Activated naive CD8-positive, alpha-beta T cell (primary cell): ENCODE data around the gene TMEM131.
A peak's percentile ranks its signal among the peaks of the same experiment; 100 is the strongest.

Source experiments
- H3K27ac Mint-ChIP-seq: one replicate; pipeline ENCODE4 v1.8.0; 2021; ENCODE audit warnings: mixed read lengths
- H3K27me3 Mint-ChIP-seq: one replicate; pipeline ENCODE4 v1.8.0; 2021; ENCODE audit warnings: mixed read lengths
- H3K36me3 Mint-ChIP-seq: one replicate; pipeline ENCODE4 v1.8.0; 2021; ENCODE audit warnings: mixed read lengths
- H3K4me1 Mint-ChIP-seq: one replicate; pipeline ENCODE4 v1.8.0; 2021; ENCODE audit warnings: low read depth, mixed read lengths
- H3K4me3 Mint-ChIP-seq: one replicate; pipeline ENCODE4 v1.8.0; 2021; ENCODE audit warnings: mild to moderate bottlenecking, mixed read lengths
- H3K9me3 Mint-ChIP-seq: one replicate; pipeline ENCODE4 v1.8.0; 2021; ENCODE audit warnings: low read depth, mixed read lengths

The TMEM131 gene

DNA sequence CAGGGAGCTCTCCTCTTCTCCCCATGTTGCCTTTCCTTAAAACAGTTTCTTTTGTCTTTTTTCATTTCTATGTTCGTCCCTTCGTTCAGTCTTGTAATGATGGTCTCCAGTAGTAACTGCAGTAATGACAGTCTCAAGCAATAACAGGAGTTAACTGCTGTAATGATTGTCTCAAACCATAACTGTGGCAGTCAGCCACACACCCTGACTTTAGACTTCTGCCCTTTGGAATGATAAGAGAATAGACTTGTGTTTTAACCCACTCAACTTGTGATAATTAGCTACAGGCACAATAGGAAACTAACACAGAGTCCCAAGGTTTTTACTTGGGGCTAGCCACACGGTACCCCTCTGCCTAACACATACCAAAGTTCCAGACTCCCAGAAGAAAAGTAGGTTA lies 12.1 kb downstream of the TMEM131 start:
- Mint-ChIP-seq H3K27ac (no peak overlapping the region), H3K4me1 (peaks cover 45% of the 10 kb centered on the region), H3K36me3 (peaks cover 34% of the 10 kb centered on the region), H3K9me3 (peaks cover 14% of the 10 kb centered on the region), H3K4me3 (no peak overlapping the region), H3K27me3 (no peaks in the 10 kb centered on the region)

DNA sequence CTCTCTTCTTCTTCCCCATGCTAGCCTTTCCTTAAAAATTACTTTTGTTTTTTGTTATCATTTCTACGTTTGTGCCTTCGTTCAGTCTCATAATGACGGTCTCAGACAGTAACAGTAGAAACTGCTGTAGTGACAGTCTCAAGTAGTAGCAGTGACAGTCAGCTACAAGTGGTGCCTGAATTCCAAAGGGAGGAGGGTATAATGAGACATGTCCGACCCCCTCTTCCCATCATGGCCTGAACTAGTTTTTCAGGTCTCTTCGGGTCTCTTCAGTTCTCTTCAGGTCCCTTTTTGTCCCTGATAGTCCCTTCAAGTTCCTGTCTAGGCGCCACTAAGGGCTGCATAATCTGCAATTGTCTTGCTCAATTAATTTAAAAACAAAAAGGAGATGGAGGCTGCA lies 12.6 kb downstream of the TMEM131 start:
- Mint-ChIP-seq H3K4me1 (peaks cover 41% of the 10 kb centered on the region), H3K9me3 (peaks cover 13% of the 10 kb centered on the region)

DNA sequence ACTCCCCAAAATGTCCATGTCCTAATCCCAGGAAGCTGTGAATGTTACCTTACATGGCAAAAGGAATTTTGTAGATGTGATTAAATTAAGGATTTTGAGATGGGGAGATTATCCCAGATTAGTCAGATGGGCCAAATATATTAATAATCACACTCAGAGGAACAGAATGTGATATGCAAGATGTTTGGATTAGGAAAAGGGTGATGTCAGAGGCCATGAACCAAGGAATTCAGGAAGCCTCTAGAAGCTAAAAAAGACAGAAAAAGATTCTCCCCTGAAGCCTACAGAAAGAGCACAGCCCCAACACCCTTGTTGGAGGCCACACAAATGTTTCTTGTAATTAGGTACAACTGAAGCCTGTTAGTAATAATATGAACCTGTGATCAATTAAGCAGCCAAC lies 13.1 kb downstream of the TMEM131 start:
- Mint-ChIP-seq H3K27ac (no peak overlapping the region), H3K27me3 (no peaks in the 10 kb centered on the region), H3K4me3 (no peak overlapping the region), H3K9me3 (peaks cover 13% of the 10 kb centered on the region), H3K4me1 (peaks cover 37% of the 10 kb centered on the region), H3K36me3 (peaks cover 31% of the 10 kb centered on the region)

More for the DNA sequence above, 12.6 kb downstream of the TMEM131 start:
- H3K4me3 Mint-ChIP-seq = no peak overlapping the region
- peaks cover 33% of the 10 kb centered on the region for H3K36me3 Mint-ChIP-seq
- H3K27me3 Mint-ChIP-seq = no peaks in the 10 kb centered on the region
- H3K27ac Mint-ChIP-seq = no peak overlapping the region

DNA sequence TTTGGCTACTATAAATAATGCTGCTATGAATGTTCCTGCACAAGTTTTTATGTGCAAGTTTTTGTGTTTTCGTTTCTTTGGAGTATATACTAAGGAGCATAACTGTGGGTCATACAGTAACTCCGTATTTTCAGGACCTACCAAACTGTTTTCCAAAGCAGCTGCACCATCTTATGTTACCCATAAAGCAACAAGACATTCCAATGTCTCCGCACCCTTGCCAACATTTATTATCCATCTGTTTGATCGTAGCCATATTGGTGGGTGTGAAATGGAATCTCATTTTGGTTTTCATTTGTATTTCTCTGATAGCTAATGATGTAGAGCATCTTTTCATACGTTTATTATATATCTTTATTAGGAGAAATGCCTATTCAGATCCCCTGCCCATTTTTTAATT lies 13.8 kb downstream of the TMEM131 start:
- peaks cover 33% of the 10 kb centered on the region for H3K36me3 Mint-ChIP-seq
- no peak overlapping the region for H3K27ac Mint-ChIP-seq
- peaks cover 16% of the 10 kb centered on the region for H3K9me3 Mint-ChIP-seq
- H3K4me1 Mint-ChIP-seq = peaks cover 40% of the 10 kb centered on the region
- H3K27me3 Mint-ChIP-seq = no peaks in the 10 kb centered on the region
- H3K4me3 Mint-ChIP-seq = no peak overlapping the region

DNA sequence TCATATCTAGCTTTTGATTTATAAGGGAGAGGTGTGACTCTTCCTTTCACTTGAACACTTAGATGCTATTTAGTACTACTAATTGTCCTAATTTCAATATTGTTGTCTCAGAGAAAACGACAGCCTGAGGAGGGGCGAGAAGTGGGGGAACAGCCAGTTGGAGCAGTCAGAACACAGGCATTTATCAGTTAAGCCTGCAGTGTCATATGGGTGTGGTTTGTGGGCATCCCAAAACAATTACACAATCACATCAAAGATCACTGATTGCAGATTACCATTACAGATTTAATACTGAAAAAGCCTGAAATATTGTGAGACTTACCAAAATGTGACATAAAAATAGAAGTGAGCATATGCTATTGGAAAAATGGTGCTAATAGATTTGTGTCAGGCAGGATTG lies 15.8 kb downstream of the TMEM131 start:
- H3K4me3 Mint-ChIP-seq = no peak overlapping the region
- H3K36me3 Mint-ChIP-seq = peaks cover 42% of the 10 kb centered on the region
- H3K27ac Mint-ChIP-seq = no peak overlapping the region
- peaks cover 25% of the 10 kb centered on the region for H3K9me3 Mint-ChIP-seq
- H3K4me1 Mint-ChIP-seq = peaks cover 36% of the 10 kb centered on the region
- no peaks in the 10 kb centered on the region for H3K27me3 Mint-ChIP-seq

DNA sequence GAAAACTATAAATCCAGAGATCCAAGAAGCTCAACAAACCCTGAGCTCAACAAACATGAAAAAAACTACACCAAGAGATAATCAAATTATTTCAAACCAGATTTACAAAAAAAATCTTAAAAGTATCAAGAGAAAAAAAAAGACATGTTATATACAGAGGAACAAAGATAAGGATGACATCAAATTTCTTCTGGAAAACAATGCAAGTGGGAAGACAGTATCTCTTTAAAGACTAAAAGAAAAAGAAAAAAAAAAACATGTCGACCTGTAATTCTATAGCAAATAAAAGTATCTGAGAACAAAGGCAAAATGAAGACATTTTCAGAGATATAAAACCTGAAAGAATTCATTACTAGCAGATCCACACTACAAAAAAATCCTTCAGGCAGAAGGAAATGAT lies 21.3 kb downstream of the TMEM131 start:
- Mint-ChIP-seq H3K27ac (no peak overlapping the region), H3K9me3 (peaks cover 33% of the 10 kb centered on the region), H3K27me3 (no peaks in the 10 kb centered on the region), H3K4me3 (no peak overlapping the region), H3K4me1 (peaks cover 46% of the 10 kb centered on the region), H3K36me3 (peaks cover 43% of the 10 kb centered on the region)

DNA sequence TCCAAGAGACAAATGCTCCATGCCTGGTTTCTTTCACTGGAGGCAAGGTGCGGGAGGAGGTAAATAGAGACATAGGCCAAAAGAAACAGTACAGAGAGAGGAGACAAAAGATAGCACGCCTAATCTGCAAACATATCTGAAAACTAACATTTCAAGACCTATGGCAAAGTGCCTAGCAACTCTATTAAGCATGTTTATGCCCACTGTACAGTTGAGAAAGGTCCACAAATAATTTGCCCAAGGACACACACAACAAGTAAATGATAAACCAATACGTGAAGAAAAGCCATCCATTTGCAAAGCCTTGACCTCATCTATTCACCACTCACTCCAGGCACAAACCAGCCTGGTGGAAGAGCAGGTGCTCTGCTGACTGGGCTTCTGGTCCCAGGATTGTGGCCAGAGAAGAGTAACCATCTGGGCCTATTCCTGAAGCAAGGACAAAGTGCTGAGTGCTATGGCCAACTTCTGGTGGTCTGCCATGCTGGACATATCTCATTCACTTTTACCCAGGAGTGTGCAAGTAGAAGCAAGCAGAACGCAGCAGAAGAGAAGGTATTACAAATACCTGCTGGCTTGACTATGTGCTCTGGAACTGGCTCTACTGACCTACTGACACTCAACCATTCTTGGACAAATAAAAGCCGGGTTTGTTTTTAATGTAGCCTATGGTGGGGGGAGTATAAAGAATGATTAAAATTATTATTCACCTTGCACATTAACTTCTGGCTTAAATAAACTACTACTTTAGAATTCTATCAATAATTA lies 25.3 kb downstream of the TMEM131 start:
- H3K27me3 Mint-ChIP-seq = no peaks in the 10 kb centered on the region
- peaks cover 23% of the 10 kb centered on the region for H3K36me3 Mint-ChIP-seq
- peaks cover 65% of the 10 kb centered on the region for H3K4me1 Mint-ChIP-seq
- H3K27ac Mint-ChIP-seq = peak overlapping the region; percentile 50
- no peak overlapping the region for H3K4me3 Mint-ChIP-seq
- H3K9me3 Mint-ChIP-seq = peaks cover 16% of the 10 kb centered on the region

DNA sequence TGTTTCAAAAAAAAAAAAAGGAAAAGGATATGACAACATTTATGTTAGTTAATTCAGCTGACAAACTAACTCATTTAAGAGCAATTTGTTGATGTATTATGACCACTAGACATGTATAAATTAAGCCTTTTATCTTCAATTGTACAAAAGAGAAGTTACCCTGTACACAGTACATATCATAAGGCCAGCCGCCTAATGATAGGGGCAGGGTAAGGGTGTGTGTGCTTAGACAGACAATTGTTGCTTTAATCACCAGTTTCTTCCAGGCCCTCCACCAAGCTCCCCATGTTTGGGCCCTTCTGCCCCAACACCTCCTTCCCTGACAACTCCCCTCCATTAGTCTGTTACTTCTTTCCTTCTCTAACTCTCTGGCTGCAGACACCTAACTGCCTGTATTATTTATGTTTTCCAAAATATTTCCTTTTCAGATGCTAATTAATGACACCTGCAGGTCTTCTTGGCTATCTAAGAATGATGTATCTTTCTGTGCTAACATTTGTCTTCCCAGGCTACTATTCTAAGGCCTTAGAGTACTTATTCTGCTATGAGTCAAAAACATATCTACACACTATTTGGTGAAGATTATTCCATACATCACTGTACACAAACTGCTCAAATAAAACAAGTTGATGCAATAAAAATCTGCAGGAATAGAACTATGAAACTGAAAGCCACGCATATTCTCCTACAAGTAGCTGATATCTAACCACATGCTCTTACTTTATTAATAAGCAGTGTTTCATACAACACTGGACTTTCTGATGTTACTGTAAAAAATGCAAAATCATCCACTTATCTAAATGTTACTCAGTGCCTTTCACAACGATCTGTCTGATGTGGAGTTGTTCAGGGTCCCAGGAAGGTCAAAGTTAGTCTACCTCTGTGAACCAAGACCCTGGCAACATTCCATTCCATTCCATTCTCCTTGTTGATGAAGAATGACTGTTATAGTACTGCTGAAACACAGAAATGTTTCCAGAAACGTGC lies 26.4 kb downstream of the TMEM131 start:
- Mint-ChIP-seq H3K4me1 (peaks cover 71% of the 10 kb centered on the region), H3K27ac (peak overlapping the region; percentile 3), H3K36me3 (peaks cover 14% of the 10 kb centered on the region), H3K27me3 (no peaks in the 10 kb centered on the region), H3K4me3 (no peak overlapping the region), H3K9me3 (peaks cover 7% of the 10 kb centered on the region)

DNA sequence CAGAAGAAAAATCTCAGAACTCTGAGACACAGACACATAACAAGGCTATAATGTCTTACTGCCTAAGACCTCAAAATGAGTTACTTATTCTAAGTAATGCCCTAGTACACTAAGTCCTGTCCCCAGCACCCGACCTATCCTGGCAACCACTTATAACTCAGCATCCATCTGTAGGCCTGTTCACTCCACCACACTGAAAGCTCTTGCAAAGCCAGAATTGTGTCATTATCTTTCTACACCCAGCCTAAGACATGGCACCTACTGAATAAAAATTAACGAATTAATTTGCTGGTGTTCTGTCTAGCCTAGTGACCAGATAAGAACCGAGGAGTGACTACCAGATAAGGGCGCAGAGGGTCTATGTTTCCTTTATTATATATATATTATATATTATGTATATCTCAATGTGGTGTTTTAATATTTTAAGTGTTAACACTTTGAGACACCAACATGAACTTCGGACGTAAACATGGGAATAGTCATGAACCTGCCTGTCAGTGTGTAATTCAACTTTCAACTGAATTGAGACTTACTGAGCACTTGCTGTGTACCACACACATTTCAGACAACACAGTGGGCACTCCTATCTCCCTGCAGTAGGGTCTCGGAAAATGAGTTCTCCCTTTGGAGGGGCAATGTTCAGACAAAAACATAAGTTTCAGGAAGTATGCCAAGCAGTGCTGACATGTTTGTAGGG lies 27.7 kb downstream of the TMEM131 start:
- Mint-ChIP-seq H3K27ac (no peak overlapping the region), H3K27me3 (no peaks in the 10 kb centered on the region), H3K4me1 (peaks cover 74% of the 10 kb centered on the region), H3K36me3 (peaks cover 6% of the 10 kb centered on the region), H3K4me3 (no peak overlapping the region), H3K9me3 (no peaks in the 10 kb centered on the region)

DNA sequence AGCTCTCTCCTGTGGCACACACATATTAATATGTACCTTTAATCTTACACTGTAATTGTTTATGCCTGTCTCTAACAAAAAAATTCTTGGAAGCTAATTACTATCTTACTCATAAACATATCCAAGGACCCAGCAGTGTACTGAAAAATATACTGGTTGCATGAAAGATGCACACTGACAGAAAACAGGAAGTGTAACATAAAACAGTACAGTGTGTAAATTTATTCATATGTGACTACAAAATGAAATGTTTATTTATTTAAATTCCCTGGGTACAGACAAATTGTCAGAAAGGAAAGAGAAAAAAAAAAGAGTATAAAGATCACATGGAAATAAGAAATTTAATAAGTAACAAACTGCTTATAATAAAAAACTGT lies 28.5 kb downstream of the TMEM131 start:
- Mint-ChIP-seq H3K27me3 (no peaks in the 10 kb centered on the region), H3K4me3 (no peak overlapping the region), H3K27ac (no peak overlapping the region), H3K4me1 (peaks cover 79% of the 10 kb centered on the region), H3K9me3 (no peaks in the 10 kb centered on the region), H3K36me3 (peaks cover 3% of the 10 kb centered on the region)

DNA sequence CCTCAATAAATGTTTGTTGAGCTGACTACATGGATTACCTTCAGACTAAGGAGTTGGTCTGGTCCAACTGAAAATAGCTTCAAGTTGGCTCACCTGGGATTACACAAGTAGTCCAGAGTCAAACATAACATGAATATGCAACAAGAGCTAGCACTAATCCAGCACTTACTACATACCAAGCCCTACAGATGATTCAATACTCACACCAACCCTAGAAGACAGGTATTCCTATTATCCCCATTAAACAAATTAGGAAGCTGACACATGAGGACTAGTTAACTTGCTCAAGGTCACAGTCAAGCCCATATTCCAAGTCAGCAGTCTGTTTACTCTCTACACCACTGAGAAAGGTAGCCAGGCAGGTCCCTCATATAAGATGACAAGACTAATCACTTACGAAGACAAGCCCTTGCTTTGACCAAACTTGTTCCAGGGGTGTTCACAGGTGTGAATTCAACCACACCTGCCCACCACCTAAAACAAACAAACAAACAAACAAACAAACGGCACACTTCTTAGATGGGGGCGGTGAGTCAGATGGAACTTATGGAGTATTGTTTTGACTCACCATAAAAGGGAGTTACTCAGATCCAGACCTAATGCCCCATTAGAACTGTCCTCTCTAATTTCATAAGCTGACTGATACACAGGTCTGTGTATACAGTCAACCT lies 29.1 kb downstream of the TMEM131 start:
- Mint-ChIP-seq H3K27ac (no peak overlapping the region), H3K27me3 (no peaks in the 10 kb centered on the region), H3K36me3 (peaks cover 3% of the 10 kb centered on the region), H3K4me1 (peaks cover 79% of the 10 kb centered on the region), H3K9me3 (no peaks in the 10 kb centered on the region), H3K4me3 (no peak overlapping the region)

DNA sequence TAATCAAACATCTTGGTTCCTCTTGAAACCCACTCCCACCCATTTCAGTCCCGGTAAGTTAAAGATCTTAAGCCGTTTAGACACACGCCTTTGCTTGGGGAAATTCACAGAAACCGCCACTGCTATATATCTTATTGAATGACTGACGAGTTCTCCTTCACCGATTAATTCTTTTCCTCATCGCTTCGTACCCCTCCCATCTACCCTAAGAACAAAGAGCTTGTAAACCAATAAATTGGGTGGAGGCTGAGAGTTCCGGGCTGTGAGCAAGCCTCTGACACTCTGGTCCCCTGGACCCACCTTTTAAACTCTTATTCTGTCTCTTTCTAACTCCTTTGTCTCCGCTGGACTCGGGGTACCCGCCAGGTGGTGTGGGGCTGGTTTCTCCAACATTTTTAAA lies 30.6 kb downstream of the TMEM131 start:
- Mint-ChIP-seq H3K4me1 (peaks cover 80% of the 10 kb centered on the region), H3K27ac (no peak overlapping the region), H3K27me3 (no peaks in the 10 kb centered on the region), H3K9me3 (no peaks in the 10 kb centered on the region), H3K36me3 (peaks cover under 1% of the 10 kb centered on the region), H3K4me3 (no peak overlapping the region)

DNA sequence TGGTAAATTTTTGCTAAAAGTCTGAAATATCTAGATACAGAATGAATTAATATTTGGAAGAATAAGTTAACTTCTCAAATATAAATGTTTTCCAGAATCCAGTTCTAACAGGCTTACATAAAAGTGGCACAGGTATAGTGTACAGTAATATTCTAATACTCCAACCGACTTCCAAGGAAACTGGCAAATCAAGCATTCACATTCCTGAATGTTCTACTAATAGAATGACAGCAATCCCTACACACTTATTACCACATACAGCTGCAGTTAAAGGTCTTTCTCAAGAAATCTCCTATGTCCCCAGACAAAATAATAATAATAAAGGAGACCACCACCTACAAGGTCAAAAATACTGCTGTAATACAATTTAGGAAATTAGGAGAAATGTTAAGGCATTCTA lies 31.9 kb downstream of the TMEM131 start:
- Mint-ChIP-seq H3K36me3 (no peaks in the 10 kb centered on the region), H3K4me3 (no peak overlapping the region), H3K27ac (no peak overlapping the region), H3K9me3 (no peaks in the 10 kb centered on the region), H3K4me1 (peaks cover 80% of the 10 kb centered on the region), H3K27me3 (no peaks in the 10 kb centered on the region)

DNA sequence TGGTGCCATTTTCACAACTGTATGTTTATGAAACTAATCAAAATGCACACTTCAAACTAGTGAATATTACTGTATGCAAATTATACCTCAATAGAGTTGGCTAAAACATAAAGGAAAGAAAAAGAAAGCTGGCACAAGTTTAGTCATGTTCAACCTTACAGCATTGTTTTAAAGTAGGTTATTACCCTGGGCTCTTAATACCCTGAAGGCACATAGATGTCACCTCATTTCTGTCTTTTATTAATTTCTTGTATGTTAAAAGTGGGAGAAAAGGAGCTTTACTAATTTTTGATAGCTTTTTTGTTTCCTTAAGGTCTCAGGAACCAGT lies 32.7 kb downstream of the TMEM131 start:
- H3K4me3 Mint-ChIP-seq = no peak overlapping the region
- H3K36me3 Mint-ChIP-seq = no peaks in the 10 kb centered on the region
- H3K9me3 Mint-ChIP-seq = no peaks in the 10 kb centered on the region
- H3K4me1 Mint-ChIP-seq = peaks cover 81% of the 10 kb centered on the region
- no peaks in the 10 kb centered on the region for H3K27me3 Mint-ChIP-seq
- no peak overlapping the region for H3K27ac Mint-ChIP-seq
